Measurements from ENCODE around the gene DNM1L.

GRCh38 chr12:32697445-32697844, 18.3 kb downstream of the DNM1L start:
- TF ChIP-seq CTCF (conservative IDR thresholded peaks at IDR 0.05; ENCODE audit: low read length) (no peak), EZH2phosphoT487 (IDR thresholded peaks at IDR 0.05; ENCODE audit: borderline replicate concordance, low read depth, low read length) (no peak)

Measured in OCI-LY7 (cell line).